ENCODE data around the gene FLNB. TPM values are rescaled to one million over a fixed set of nuclear protein-coding genes. Genes with fewer than 3 reads are reported as not detected.

Gene FLNB
- total RNA-seq, 1 experiment from 2014 or later: 83.4 TPM

DNA sequence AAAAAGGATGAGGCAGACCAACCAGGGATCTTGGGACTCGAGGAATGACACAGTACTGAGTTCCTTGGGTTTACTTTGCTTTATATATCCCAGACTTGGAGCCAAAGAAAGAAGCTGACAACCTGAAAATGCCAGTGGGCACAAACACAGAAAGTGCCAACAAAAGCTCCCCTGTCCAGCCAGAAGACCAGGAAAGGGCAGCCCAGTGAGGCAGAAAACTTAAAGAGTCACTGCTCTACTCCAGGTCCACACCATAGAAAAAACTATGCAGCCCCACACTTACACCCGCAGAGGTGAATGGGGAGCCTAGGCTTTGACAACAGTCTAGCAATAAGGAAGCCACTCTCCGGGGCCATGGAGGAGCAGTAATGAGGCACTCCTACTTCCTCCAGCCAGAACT is 80.3 kb downstream of the FLNB start:
- Histone ChIP-seq H2BK15ac (ENCODE audit: low read depth, low read length) (no peak overlapping the region), H2BK120ac (ENCODE audit: low read depth, low read length, poor library complexity, severe bottlenecking) (no peak overlapping the region), H3K4me1 (ENCODE audit: insufficient read depth, low read length) (no peaks in the 10 kb centered on the region), H2BK5ac (ENCODE audit: insufficient read length, low read length) (no peak overlapping the region), H4K5ac (ENCODE audit: insufficient read length, low read depth, low read length) (no peak overlapping the region), H3K9ac (ENCODE audit: extremely low read depth, insufficient read length, low read length) (no peak overlapping the region), H4K8ac (replicated peaks; ENCODE audit: insufficient read length, low read depth, low read length) (no peak overlapping the region), H3K9me3 (ENCODE audit: control insufficient read depth, low read depth, low read length) (no peaks in the 10 kb centered on the region), H3K79me2 (ENCODE audit: insufficient read depth, low read length) (peaks cover 4% of the 10 kb centered on the region; the same call in 1 of the 2 replicates), H2BK12ac (ENCODE audit: insufficient read length, low read depth, low read length) (no peak overlapping the region), H3K79me1 (ENCODE audit: insufficient read depth, low read depth, low read length, poor library complexity, severe bottlenecking) (peaks cover 5% of the 10 kb centered on the region), H3K23me2 (ENCODE audit: insufficient read length, low read depth, low read length, poor library complexity, severe bottlenecking) (no peaks in the 10 kb centered on the region), H2AFZ (ENCODE audit: low read length) (no peak overlapping the region), H3K56ac (ENCODE audit: insufficient read length, low read depth, low read length) (no peak overlapping the region), H4K20me1 (ENCODE audit: control insufficient read depth, insufficient read depth, insufficient read length) (no peaks in the 10 kb centered on the region), H3K14ac (ENCODE audit: insufficient read depth, low read length) (no peak overlapping the region), H3K27me3 (ENCODE audit: insufficient read depth, low read length) (no peaks in the 10 kb centered on the region), H3T11ph (ENCODE audit: low read length) (no peak overlapping the region), H3K23ac (ENCODE audit: insufficient read length, low read depth, low read length) (no peak overlapping the region), H3K27ac (ENCODE audit: insufficient read length, low read depth, low read length) (no peak overlapping the region), H2BK20ac (ENCODE audit: low read depth, low read length, poor library complexity, severe bottlenecking) (no peak overlapping the region), H3K4me2 (ENCODE audit: insufficient read depth, insufficient read length, low read length) (no peak overlapping the region), H3K18ac (ENCODE audit: insufficient read length, low read depth, low read length) (no peak overlapping the region), H2AK5ac (ENCODE audit: insufficient read length, low read length) (no peak overlapping the region), H3K4ac (ENCODE audit: low read depth, low read length) (no peak overlapping the region), H4K91ac (ENCODE audit: insufficient read length, low read depth, low read length) (no peak overlapping the region)
- H3K4me3 Mint-ChIP-seq: no peak overlapping the region
- no peak for DNase-seq
- no CpG with 5 or more reads among the region's 3 CpGs for WGBS (ENCODE audit: extremely low coverage, insufficient read length, low lambda C conversion rate)
- H3K9me3 Mint-ChIP-seq: no peaks in the 10 kb centered on the region
- TF ChIP-seq, protein P1, sequence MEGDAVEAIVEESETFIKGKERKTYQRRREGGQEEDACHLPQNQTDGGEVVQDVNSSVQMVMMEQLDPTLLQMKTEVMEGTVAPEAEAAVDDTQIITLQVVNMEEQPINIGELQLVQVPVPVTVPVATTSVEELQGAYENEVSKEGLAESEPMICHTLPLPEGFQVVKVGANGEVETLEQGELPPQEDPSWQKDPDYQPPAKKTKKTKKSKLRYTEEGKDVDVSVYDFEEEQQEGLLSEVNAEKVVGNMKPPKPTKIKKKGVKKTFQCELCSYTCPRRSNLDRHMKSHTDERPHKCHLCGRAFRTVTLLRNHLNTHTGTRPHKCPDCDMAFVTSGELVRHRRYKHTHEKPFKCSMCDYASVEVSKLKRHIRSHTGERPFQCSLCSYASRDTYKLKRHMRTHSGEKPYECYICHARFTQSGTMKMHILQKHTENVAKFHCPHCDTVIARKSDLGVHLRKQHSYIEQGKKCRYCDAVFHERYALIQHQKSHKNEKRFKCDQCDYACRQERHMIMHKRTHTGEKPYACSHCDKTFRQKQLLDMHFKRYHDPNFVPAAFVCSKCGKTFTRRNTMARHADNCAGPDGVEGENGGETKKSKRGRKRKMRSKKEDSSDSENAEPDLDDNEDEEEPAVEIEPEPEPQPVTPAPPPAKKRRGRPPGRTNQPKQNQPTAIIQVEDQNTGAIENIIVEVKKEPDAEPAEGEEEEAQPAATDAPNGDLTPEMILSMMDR (conservative IDR thresholded peaks at IDR 0.05): no peak
- peaks cover 5 to 12% (median 11%) of the 10 kb centered on the region in 3 experiments; a peak in 5 of 7 replicates for H3K36me3 Mint-ChIP-seq (ENCODE audit: insufficient read depth in 1 of 3, low read depth in 3 of 3)
- no peaks in the 10 kb centered on the region for H3K27me3 Mint-ChIP-seq (ENCODE audit: low read depth)
- H3K27ac Mint-ChIP-seq: 0 out of 7 replicates have a peak overlapping the region, but pooled peaks of 1 of the 3 experiments have one; percentile 28
- peaks cover 4% of the 10 kb centered on the region in 2 experiments for H3K4me1 Mint-ChIP-seq

All from H9 (cell line).